Measurements from ENCODE around the gene ZNF532.

Gene ZNF532

GRCh38 chr18:58896734-58897508, 32.2 kb downstream of the ZNF532 start:
- no peak for DNase-seq (ENCODE audit: low read depth)
- no peak for TF ChIP-seq CTCF (IDR thresholded peaks at IDR 0.05; ENCODE audit: insufficient read depth, low read depth, low read length, missing control alignments)
- H3K4me3 ChIP-seq (ENCODE audit: low read depth, low read length): no peak overlapping the region

GRCh38 chr18:58898010-58898799, 33.5 kb downstream of the ZNF532 start:
- TF ChIP-seq CTCF (IDR thresholded peaks at IDR 0.05; ENCODE audit: insufficient read depth, low read depth, low read length, missing control alignments): no peak
- H3K4me3 ChIP-seq (ENCODE audit: low read depth, low read length): no peak overlapping the region
- no peak for DNase-seq (ENCODE audit: low read depth)

GRCh38 chr18:58900015-58900649, 35.5 kb downstream of the ZNF532 start:
- no peak for TF ChIP-seq CTCF (IDR thresholded peaks at IDR 0.05; ENCODE audit: insufficient read depth, low read depth, low read length, missing control alignments)
- no peak overlapping the region for H3K4me3 ChIP-seq (ENCODE audit: low read depth, low read length)
- no peak for DNase-seq (ENCODE audit: low read depth)

- no peak for TF ChIP-seq CTCF (IDR thresholded peaks at IDR 0.05; ENCODE audit: insufficient read depth, low read depth, low read length, missing control alignments)
- no peak for DNase-seq (ENCODE audit: low read depth)
- H3K4me3 ChIP-seq (ENCODE audit: low read depth, low read length): no peak overlapping the region
Observed at GRCh38 chr18:58901143-58901542, 36.5 kb downstream of the ZNF532 start.

GRCh38 chr18:58901783-58902182, 37.1 kb downstream of the ZNF532 start:
- no peak overlapping the region for H3K4me3 ChIP-seq (ENCODE audit: low read depth, low read length)
- no peak for TF ChIP-seq CTCF (IDR thresholded peaks at IDR 0.05; ENCODE audit: insufficient read depth, low read depth, low read length, missing control alignments)
- no peak for DNase-seq (ENCODE audit: low read depth)

GRCh38 chr18:58902961-58903360, 38.3 kb downstream of the ZNF532 start:
- no peak for DNase-seq (ENCODE audit: low read depth)
- TF ChIP-seq CTCF (IDR thresholded peaks at IDR 0.05; ENCODE audit: insufficient read depth, low read depth, low read length, missing control alignments): no peak

More at GRCh38 chr18:58902961-58903360, 38.3 kb downstream of the ZNF532 start:
- no peak overlapping the region for H3K4me3 ChIP-seq (ENCODE audit: low read depth, low read length)

All from GM12865 (cell line).